HEK293 (cell line): Measurements from ENCODE around the gene ANKRD65.

ENCODE experiments used
- GLI2 ChIP-seq: fragments of 450-650 bp; formaldehyde crosslinking; IDR thresholded peaks from 2 replicates; pipeline ENCODE4; 2017; ENCODE audit warnings: missing biosample characterization, missing genetic modification characterization, low read depth, borderline replicate concordance
- HOXA7 ChIP-seq: sonication (generic); formaldehyde crosslinking; IDR thresholded peaks from 2 replicates; pipeline ENCODE4 v1.8.1; 2022; ENCODE audit warnings: missing genetic modification reagents, borderline replicate concordance
- KLF16 ChIP-seq: fragments of 450-650 bp; formaldehyde crosslinking; IDR thresholded peaks from 2 replicates; pipeline ENCODE4 v1.5.1; 2017; ENCODE audit warnings: missing biosample characterization, missing genetic modification characterization
- OVOL3 ChIP-seq: fragments of 450-650 bp; formaldehyde crosslinking; IDR thresholded peaks from 2 replicates; pipeline ENCODE4 v1.5.1; 2016; ENCODE audit warnings: missing biosample characterization, missing genetic modification characterization
- SP3 ChIP-seq: fragments of 450-650 bp; formaldehyde crosslinking; IDR thresholded peaks from 2 replicates; pipeline ENCODE4 v1.5.1; 2016; ENCODE audit warnings: missing biosample characterization, missing genetic modification characterization
- WT1 ChIP-seq: fragments of 450-650 bp; formaldehyde crosslinking; IDR thresholded peaks from 2 replicates; pipeline ENCODE4 v1.5.1; 2016; ENCODE audit warnings: missing biosample characterization, missing genetic modification characterization
- YY1 ChIP-seq: fragments of 450-650 bp; formaldehyde crosslinking; IDR thresholded peaks from 2 replicates; pipeline ENCODE4 v1.5.1; 2018; ENCODE audit warnings: missing biosample characterization, missing genetic modification characterization
- ZBTB20 ChIP-seq: fragments of 450-650 bp; formaldehyde crosslinking; IDR thresholded peaks from 2 replicates; pipeline ENCODE4 v1.5.1; 2016; ENCODE audit warnings: missing biosample characterization, missing genetic modification characterization
- ZFHX2 ChIP-seq: fragments of 450-650 bp; formaldehyde crosslinking; conservative IDR thresholded peaks from 2 replicates; pipeline ENCODE4 v1.5.1; 2016; ENCODE audit warnings: missing biosample characterization, missing genetic modification characterization
- ZFP41 ChIP-seq: fragments of 450-650 bp; formaldehyde crosslinking; IDR thresholded peaks from 2 replicates; pipeline ENCODE4 v1.5.1; 2016; ENCODE audit warnings: missing biosample characterization, missing genetic modification characterization, borderline replicate concordance
- ZFP69B ChIP-seq: fragments of 450-650 bp; formaldehyde crosslinking; IDR thresholded peaks from 2 replicates; pipeline ENCODE4 v1.5.1; 2016; ENCODE audit warnings: missing biosample characterization, missing genetic modification characterization
- ZNF121 ChIP-seq: fragments of 450-650 bp; formaldehyde crosslinking; IDR thresholded peaks from 2 replicates; pipeline ENCODE4 v1.5.1; 2016; ENCODE audit warnings: missing biosample characterization, missing genetic modification characterization
- ZNF211 ChIP-seq: fragments of 450-650 bp; formaldehyde crosslinking; IDR thresholded peaks from 2 replicates; pipeline ENCODE4 v1.5.1; 2016; ENCODE audit warnings: low read depth, missing biosample characterization, missing genetic modification characterization
- ZNF214 ChIP-seq: fragments of 450-650 bp; formaldehyde crosslinking; IDR thresholded peaks from 2 replicates; pipeline ENCODE4 v1.5.1; 2017; ENCODE audit warnings: missing biosample characterization, mild to moderate bottlenecking, missing genetic modification characterization, borderline replicate concordance
- ZNF274 ChIP-seq, 2 experiments: fragments of 200-500 bp in 1 of 2; fragments of 450-650 bp in 1 of 2; sonication (Bioruptor generic) in 1 of 2; formaldehyde crosslinking in 1 of 2; IDR thresholded peaks; 2 replicates each; pipeline versions ENCODE4 v1.5.1 to v1.6.1; 2014 to 2016; ENCODE audit warnings: borderline replicate concordance in 1 of 2, inconsistent platforms in 1 of 2, low read length in 1 of 2, missing biosample characterization in 1 of 2, missing genetic modification characterization in 1 of 2
- ZNF292 ChIP-seq: fragments of 450-650 bp; formaldehyde crosslinking; IDR thresholded peaks from 2 replicates; pipeline ENCODE4 v1.5.1; 2016; ENCODE audit warnings: low read depth, missing biosample characterization, missing genetic modification characterization, borderline replicate concordance
- ZNF394 ChIP-seq: fragments of 450-650 bp; formaldehyde crosslinking; IDR thresholded peaks from 2 replicates; pipeline ENCODE4 v1.5.1; 2016; ENCODE audit warnings: missing biosample characterization, missing genetic modification characterization, mild to moderate bottlenecking, moderate library complexity, borderline replicate concordance
- ZNF677 ChIP-seq: fragments of 450-650 bp; IDR thresholded peaks from 2 replicates; pipeline ENCODE4 v1.5.0; 2018; ENCODE audit warnings: missing biosample characterization, mild to moderate bottlenecking, missing genetic modification characterization, moderate library complexity
- ZNF76 ChIP-seq: fragments of 450-650 bp; formaldehyde crosslinking; IDR thresholded peaks from 2 replicates; pipeline ENCODE4; 2016; ENCODE audit warnings: low read depth, missing biosample characterization, missing genetic modification characterization, borderline replicate concordance
- ZNF776 ChIP-seq: fragments of 450-650 bp; formaldehyde crosslinking; IDR thresholded peaks from 2 replicates; pipeline ENCODE4 v1.5.0; 2017; ENCODE audit warnings: missing biosample characterization, missing genetic modification characterization, borderline replicate concordance
- ZNF791 ChIP-seq: fragments of 450-650 bp; formaldehyde crosslinking; IDR thresholded peaks from 2 replicates; pipeline ENCODE4 v1.5.1; 2016; ENCODE audit warnings: missing biosample characterization, missing genetic modification characterization
- ZXDB ChIP-seq: fragments of 450-650 bp; formaldehyde crosslinking; IDR thresholded peaks from 2 replicates; pipeline ENCODE4 v1.5.1; 2016; ENCODE audit warnings: missing biosample characterization, missing genetic modification characterization
- TF ChIP-seq, protein P1 (sequence below): fragments of 450-650 bp; formaldehyde crosslinking; optimal IDR thresholded peaks from 2 replicates; pipeline ENCODE3; 2016; ENCODE audit warnings: missing biosample characterization, mild to moderate bottlenecking, missing genetic modification characterization
- TF ChIP-seq, protein P2 (sequence below): fragments of 450-650 bp; formaldehyde crosslinking; IDR thresholded peaks from 2 replicates; pipeline ENCODE4 v1.5.1; 2016; ENCODE audit warnings: missing biosample characterization, missing genetic modification characterization
- TF ChIP-seq, protein P3 (sequence below): fragments of 450-650 bp; formaldehyde crosslinking; IDR thresholded peaks from 2 replicates; pipeline ENCODE4 v1.5.1; 2016; ENCODE audit warnings: missing biosample characterization, missing genetic modification characterization
- TF ChIP-seq, protein P4 (sequence below): fragments of 450-650 bp; formaldehyde crosslinking; IDR thresholded peaks from 2 replicates; pipeline ENCODE4 v1.5.1; 2016; ENCODE audit warnings: missing biosample characterization, missing genetic modification characterization
- TF ChIP-seq, protein P5 (sequence below): fragments of 450-650 bp; formaldehyde crosslinking; IDR thresholded peaks from 2 replicates; pipeline ENCODE4 v1.5.1; 2016; ENCODE audit warnings: missing biosample characterization, missing genetic modification characterization
- TF ChIP-seq, protein P6 (sequence below): fragments of 450-650 bp; formaldehyde crosslinking; IDR thresholded peaks from 2 replicates; pipeline ENCODE4 v1.5.1; 2017; ENCODE audit warnings: missing biosample characterization, mild to moderate bottlenecking, missing genetic modification characterization, moderate library complexity
- TF ChIP-seq, protein P7 (sequence below): fragments of 450-650 bp; formaldehyde crosslinking; IDR thresholded peaks from 2 replicates; pipeline ENCODE4; 2016; ENCODE audit warnings: missing biosample characterization, missing genetic modification characterization

The ANKRD65 gene

DNA sequence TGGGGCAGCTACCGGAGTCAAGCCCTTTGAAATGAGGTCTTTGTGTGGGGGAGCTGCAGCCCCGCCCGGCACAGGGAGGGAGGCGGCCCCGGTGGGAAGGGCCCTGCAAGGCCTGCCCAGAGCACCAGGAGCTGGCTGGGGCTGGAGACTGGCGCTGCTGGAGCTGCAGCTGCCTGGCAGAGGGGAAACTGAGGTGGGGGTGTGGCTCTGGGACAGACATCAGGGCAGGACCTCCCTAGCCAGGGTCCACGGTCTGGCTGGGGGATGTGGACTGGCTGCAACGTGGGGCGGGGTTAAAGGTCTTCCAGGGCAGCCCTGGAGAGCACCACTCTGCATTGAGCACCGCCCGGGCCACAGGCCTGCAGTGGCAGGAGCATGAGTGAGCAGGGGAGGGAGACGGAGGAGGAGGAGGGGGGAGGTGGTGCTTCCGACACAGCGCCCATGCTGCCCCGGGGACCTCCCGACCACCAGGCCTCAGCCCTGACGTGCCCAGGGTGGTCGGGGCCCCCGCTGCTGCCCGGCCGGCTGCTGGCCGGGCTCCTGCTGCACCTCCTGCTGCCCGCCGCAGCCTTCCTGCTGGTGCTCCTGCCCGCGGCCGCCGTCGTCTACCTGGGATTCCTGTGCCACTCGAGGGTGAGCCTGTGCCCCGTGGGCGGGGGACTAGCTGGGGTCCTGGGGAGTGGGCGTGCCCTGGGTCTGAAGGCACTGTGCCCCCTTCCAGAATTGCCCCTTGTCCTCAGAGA is 4.8 kb upstream of the ANKRD65 start (continued):
- TF ChIP-seq ZNF121 (tag by site-specific recombination) (no peak), HOXA7 (CRISPR knock-in tag) (no peak), ZFP41 (tag by site-specific recombination) (no peak), ZNF776 (tag by site-specific recombination) (no peak), SP3 (tag by site-specific recombination) (no peak), WT1 (no peak), ZFP69B (no peak), KLF16 (tag by site-specific recombination) (no peak), ZNF791 (no peak), ZNF274 (IDR thresholded peaks at IDR 0.05; ENCODE audit: low read length) (no peak), ZNF274 (tag by site-specific recombination; IDR thresholded peaks at IDR 0.05; ENCODE audit: borderline replicate concordance) (no peak), YY1 (tag by site-specific recombination) (no peak), ZNF214 (tag by site-specific recombination) (no peak), ZNF76 (tag by site-specific recombination) (no peak), ZNF394 (tag by site-specific recombination) (no peak), ZBTB20 (tag by site-specific recombination) (no peak), ZNF677 (tag by site-specific recombination) (no peak), GLI2 (tag by site-specific recombination) (no peak), ZNF211 (tag by site-specific recombination) (no peak), ZFHX2 (tag by site-specific recombination) (0 out of 2 replicates have a peak, but pooled peaks have one; percentile 19), ZXDB (tag by site-specific recombination) (no peak), ZNF292 (no peak), OVOL3 (tag by site-specific recombination) (no peak)
- TF ChIP-seq, protein P1, sequence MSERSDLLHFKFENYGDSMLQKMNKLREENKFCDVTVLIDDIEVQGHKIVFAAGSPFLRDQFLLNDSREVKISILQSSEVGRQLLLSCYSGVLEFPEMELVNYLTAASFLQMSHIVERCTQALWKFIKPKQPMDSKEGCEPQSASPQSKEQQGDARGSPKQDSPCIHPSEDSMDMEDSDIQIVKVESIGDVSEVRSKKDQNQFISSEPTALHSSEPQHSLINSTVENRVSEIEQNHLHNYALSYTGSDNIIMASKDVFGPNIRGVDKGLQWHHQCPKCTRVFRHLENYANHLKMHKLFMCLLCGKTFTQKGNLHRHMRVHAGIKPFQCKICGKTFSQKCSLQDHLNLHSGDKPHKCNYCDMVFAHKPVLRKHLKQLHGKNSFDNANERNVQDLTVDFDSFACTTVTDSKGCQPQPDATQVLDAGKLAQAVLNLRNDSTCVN (tag by site-specific recombination) = no peak
- TF ChIP-seq, protein P2, sequence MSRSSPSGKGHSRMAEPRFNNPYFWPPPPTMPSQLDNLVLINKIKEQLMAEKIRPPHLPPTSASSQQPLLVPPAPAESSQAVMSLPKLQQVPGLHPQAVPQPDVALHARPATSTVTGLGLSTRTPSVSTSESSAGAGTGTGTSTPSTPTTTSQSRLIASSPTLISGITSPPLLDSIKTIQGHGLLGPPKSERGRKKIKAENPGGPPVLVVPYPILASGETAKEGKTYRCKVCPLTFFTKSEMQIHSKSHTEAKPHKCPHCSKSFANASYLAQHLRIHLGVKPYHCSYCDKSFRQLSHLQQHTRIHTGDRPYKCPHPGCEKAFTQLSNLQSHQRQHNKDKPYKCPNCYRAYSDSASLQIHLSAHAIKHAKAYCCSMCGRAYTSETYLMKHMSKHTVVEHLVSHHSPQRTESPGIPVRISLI = no peak
- TF ChIP-seq, protein P3, sequence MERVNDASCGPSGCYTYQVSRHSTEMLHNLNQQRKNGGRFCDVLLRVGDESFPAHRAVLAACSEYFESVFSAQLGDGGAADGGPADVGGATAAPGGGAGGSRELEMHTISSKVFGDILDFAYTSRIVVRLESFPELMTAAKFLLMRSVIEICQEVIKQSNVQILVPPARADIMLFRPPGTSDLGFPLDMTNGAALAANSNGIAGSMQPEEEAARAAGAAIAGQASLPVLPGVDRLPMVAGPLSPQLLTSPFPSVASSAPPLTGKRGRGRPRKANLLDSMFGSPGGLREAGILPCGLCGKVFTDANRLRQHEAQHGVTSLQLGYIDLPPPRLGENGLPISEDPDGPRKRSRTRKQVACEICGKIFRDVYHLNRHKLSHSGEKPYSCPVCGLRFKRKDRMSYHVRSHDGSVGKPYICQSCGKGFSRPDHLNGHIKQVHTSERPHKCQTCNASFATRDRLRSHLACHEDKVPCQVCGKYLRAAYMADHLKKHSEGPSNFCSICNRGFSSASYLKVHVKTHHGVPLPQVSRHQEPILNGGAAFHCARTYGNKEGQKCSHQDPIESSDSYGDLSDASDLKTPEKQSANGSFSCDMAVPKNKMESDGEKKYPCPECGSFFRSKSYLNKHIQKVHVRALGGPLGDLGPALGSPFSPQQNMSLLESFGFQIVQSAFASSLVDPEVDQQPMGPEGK (tag by site-specific recombination) = no peak
- TF ChIP-seq, protein P4, sequence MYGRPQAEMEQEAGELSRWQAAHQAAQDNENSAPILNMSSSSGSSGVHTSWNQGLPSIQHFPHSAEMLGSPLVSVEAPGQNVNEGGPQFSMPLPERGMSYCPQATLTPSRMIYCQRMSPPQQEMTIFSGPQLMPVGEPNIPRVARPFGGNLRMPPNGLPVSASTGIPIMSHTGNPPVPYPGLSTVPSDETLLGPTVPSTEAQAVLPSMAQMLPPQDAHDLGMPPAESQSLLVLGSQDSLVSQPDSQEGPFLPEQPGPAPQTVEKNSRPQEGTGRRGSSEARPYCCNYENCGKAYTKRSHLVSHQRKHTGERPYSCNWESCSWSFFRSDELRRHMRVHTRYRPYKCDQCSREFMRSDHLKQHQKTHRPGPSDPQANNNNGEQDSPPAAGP (tag by site-specific recombination) = 0 out of 2 replicates have a peak, but pooled peaks have one; percentile 35
- TF ChIP-seq, protein P5, sequence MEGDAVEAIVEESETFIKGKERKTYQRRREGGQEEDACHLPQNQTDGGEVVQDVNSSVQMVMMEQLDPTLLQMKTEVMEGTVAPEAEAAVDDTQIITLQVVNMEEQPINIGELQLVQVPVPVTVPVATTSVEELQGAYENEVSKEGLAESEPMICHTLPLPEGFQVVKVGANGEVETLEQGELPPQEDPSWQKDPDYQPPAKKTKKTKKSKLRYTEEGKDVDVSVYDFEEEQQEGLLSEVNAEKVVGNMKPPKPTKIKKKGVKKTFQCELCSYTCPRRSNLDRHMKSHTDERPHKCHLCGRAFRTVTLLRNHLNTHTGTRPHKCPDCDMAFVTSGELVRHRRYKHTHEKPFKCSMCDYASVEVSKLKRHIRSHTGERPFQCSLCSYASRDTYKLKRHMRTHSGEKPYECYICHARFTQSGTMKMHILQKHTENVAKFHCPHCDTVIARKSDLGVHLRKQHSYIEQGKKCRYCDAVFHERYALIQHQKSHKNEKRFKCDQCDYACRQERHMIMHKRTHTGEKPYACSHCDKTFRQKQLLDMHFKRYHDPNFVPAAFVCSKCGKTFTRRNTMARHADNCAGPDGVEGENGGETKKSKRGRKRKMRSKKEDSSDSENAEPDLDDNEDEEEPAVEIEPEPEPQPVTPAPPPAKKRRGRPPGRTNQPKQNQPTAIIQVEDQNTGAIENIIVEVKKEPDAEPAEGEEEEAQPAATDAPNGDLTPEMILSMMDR (tag by site-specific recombination) = no peak
- TF ChIP-seq, protein P6, sequence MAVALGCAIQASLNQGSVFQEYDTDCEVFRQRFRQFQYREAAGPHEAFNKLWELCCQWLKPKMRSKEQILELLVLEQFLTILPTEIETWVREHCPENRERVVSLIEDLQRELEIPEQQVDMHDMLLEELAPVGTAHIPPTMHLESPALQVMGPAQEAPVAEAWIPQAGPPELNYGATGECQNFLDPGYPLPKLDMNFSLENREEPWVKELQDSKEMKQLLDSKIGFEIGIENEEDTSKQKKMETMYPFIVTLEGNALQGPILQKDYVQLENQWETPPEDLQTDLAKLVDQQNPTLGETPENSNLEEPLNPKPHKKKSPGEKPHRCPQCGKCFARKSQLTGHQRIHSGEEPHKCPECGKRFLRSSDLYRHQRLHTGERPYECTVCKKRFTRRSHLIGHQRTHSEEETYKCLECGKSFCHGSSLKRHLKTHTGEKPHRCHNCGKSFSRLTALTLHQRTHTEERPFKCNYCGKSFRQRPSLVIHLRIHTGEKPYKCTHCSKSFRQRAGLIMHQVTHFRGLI (tag by site-specific recombination) = no peak
- TF ChIP-seq, protein P7, sequence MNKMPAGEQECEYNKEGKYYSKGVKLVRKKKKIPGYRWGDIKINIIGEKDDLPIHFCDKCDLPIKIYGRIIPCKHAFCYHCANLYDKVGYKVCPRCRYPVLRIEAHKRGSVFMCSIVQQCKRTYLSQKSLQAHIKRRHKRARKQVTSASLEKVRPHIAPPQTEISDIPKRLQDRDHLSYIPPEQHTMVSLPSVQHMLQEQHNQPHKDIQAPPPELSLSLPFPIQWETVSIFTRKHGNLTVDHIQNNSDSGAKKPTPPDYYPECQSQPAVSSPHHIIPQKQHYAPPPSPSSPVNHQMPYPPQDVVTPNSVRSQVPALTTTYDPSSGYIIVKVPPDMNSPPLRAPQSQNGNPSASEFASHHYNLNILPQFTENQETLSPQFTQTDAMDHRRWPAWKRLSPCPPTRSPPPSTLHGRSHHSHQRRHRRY = no peak
